Keratinocyte (primary cell): Measurements from ENCODE around the gene STXBP3. TPM values are rescaled to one million over a fixed set of nuclear protein-coding genes. Genes with fewer than 3 reads are reported as not detected.

Source experiments
- DNase-seq: peaks from one replicate; pipeline ENCODE4 v3.0.0-alpha.2; 2011; ENCODE audit warnings: low read depth, missing footprints, low spot score
- FAIRE-seq: peaks from 2 replicates; lab custom pipeline; 2011; peaks lifted over from hg19 to GRCh38; lab: Jason Lieb, UNC
- H2AFZ ChIP-seq: 2 replicates; pipeline ENCODE4 v1.6.0; 2012; ENCODE audit warnings: low read length, control low read depth, inconsistent platforms; ENCODE audit not compliant: control insufficient read depth
- H3K27ac ChIP-seq: 2 replicates; pipeline ENCODE4 v1.5.1; 2011; ENCODE audit warnings: low read length; ENCODE audit not compliant: control insufficient read depth, insufficient read depth
- H3K27me3 ChIP-seq: 3 replicates; pipeline ENCODE4 v1.6.0; 2011; ENCODE audit warnings: low read length; ENCODE audit not compliant: control insufficient read depth, insufficient read depth; ENCODE audit errors: extremely low read depth
- H3K36me3 ChIP-seq, 2 experiments: 2 replicates in 1 of 2; 3 replicates in 1 of 2; pipeline ENCODE4 v1.5.1; 2011; ENCODE audit warnings: low read length in 2 of 2, mild to moderate bottlenecking in 1 of 2; ENCODE audit not compliant: control insufficient read depth in 2 of 2, insufficient read depth in 2 of 2; ENCODE audit errors: extremely low read depth in 1 of 2
- H3K4me1 ChIP-seq: 3 replicates; pipeline ENCODE4 v1.5.1; 2011; ENCODE audit warnings: low read length; ENCODE audit not compliant: control insufficient read depth, insufficient read depth; ENCODE audit errors: extremely low read depth
- H3K4me2 ChIP-seq: 3 replicates; pipeline ENCODE4 v1.6.0; 2011; ENCODE audit warnings: low read depth, low read length; ENCODE audit not compliant: control insufficient read depth, insufficient read depth; ENCODE audit errors: extremely low read depth
- H3K4me3 ChIP-seq, 3 experiments: fragments of 200-600 bp in 1 of 3; sonication (generic) in 1 of 3; 2 replicates in 2 of 3; 3 replicates in 1 of 3; pipeline ENCODE4 v1.5.1; 2011 to 2016; ENCODE audit warnings: low read length in 3 of 3, mild to moderate bottlenecking in 3 of 3, control low read depth in 2 of 3, inconsistent platforms in 1 of 3, low read depth in 1 of 3, mixed read lengths in 1 of 3, mixed run types in 1 of 3, moderate library complexity in 1 of 3; ENCODE audit not compliant: control insufficient read depth in 2 of 3, insufficient read depth in 2 of 3; ENCODE audit errors: extremely low read depth in 1 of 3
- H3K79me2 ChIP-seq: 2 replicates; pipeline ENCODE4 v1.6.0; 2012; ENCODE audit warnings: low read length; ENCODE audit not compliant: control insufficient read depth, insufficient read depth
- H3K9ac ChIP-seq: 3 replicates; pipeline ENCODE4 v1.6.0; 2011; ENCODE audit warnings: low read length; ENCODE audit not compliant: control insufficient read depth, insufficient read depth; ENCODE audit errors: extremely low read depth
- H3K9me1 ChIP-seq: 3 replicates; pipeline ENCODE4 v1.6.0; 2011; ENCODE audit warnings: low read length; ENCODE audit not compliant: control insufficient read depth, insufficient read depth; ENCODE audit errors: extremely low read depth
- H3K9me3 ChIP-seq: 2 replicates; pipeline ENCODE4 v1.5.1; 2012; ENCODE audit warnings: low read depth, low read length; ENCODE audit not compliant: control insufficient read depth
- H4K20me1 ChIP-seq: 3 replicates; pipeline ENCODE4 v1.6.0; 2011; ENCODE audit warnings: low read length; ENCODE audit not compliant: control insufficient read depth, insufficient read depth; ENCODE audit errors: extremely low read depth
- EZH2 ChIP-seq: IDR thresholded peaks from one replicate; pipeline ENCODE4 v1.6.1; 2012; ENCODE audit warnings: inconsistent platforms, mild to moderate bottlenecking, low read length, moderate library complexity
- dilution Hi-C: fragments of 300-500 bp; cut with MboI; formaldehyde crosslinking; loops from one replicate; pipeline ENCODE4 v1.7.0; 2020; ENCODE audit warnings: low sequenced_read_pairs; ENCODE audit not compliant: extremely low pct_ligation_motif_present
- polyA plus RNA-seq, 5 experiments: library from polyadenylated mRNA; depleted of rRNA in 3 of 5; stranded (reverse) in 3 of 5; stranded (forward) in 1 of 5; unstranded in 1 of 5; fragments of >200 nt; gene quantifications; 1 replicate in 1 of 5; 2 replicates in 3 of 5; 3 replicates in 1 of 5; pipeline versions ENCODE4 v1.2.1 to v1.2.3, GENCODE V29; 2011 to 2012; ENCODE audit warnings: missing spikeins in 2 of 5, low read depth in 1 of 5, low replicate concordance in 1 of 5
- TF ChIP-seq, protein P1 (sequence below), 3 experiments: IDR thresholded peaks in 1 of 3; conservative IDR thresholded peaks in 1 of 3; optimal IDR thresholded peaks in 1 of 3; 2 replicates in 2 of 3; 3 replicates in 1 of 3; pipeline versions ENCODE3 to v1.5.1; 2011; ENCODE audit warnings: low read length in 3 of 3, mild to moderate bottlenecking in 3 of 3, moderate library complexity in 2 of 3, control low read depth in 1 of 3, inconsistent platforms in 1 of 3; ENCODE audit not compliant: insufficient read depth in 2 of 3; ENCODE audit errors: extremely low read depth in 1 of 3

STXBP3 gene
- polyA plus RNA-seq, 1 donor (not counting 4 experiments of a cell fraction or from before 2014, with no cell fraction given) = 36.3 TPM

DNA sequence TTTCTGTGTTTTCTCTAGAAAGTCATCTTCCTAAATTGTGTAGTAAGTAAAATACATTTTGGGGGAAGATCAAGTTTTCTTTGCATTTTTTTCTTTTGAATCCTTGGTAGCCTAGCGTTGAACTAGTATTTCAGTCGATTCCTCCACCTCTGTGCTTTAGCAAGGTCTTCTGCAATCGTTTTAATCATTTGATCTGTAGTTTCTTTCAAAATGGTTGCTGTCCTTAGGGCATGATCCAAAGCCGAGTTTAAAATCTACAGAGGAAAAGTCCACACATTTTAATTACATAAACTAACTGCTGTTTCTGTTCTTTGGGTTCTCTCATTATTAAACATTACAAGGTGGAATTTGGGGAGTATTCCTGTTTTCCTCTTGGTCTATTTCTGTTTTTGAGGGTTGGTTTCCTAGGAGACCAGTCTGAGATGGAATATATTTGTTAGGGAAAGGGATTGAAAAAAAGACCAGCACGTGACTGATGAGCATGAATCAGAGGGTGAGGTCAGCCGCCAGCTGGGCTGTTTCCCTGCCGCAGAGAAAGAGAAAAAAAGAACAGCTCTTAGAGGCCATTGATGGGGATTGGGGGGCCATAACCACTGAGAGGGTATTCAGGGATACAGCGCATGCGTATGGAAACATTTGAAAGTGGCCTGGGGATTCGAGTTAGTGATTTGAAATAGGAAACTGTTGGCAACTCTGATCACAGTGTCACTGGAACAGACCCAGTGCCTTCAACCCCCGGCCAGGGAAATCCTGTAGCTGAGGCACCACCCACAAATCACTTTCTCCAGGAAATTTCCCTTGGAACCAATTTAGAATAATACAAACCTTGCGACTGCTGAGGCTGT lies 69.8 kb downstream of the STXBP3 start:
- Histone ChIP-seq H3K9ac (peak overlapping the region; percentile 86), H3K79me2 (no peaks in the 10 kb centered on the region)
- peak; percentile 53 for FAIRE-seq

DNA sequence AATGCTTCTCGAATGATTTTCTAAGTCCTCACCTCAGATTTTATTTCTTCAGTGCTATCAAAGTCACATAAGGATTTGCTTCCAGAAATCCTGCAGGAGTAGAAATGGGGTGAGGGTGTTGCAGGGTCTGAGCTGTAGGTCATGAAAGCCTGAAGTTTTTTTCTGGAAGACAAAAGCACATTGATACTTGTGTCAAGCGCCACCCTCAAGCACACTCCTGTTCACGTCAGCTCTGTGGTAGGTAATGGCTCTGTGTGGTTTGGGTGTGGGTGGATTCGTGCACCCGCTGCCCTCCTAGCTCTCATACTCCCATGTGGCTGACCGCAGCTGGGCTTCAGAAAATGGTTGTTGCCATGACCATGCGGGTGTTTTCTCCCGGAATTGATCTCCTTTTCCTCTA lies 70.5 kb downstream of the STXBP3 start:
- FAIRE-seq = peak; percentile 60

More for the DNA sequence above, 69.8 kb downstream of the STXBP3 start:
- Histone ChIP-seq H3K9me1 (no peaks in the 10 kb centered on the region), H3K36me3 (no peaks in the 10 kb centered on the region), H3K4me3 (peak overlapping the region in 2 of 3 experiments; percentile 40 to 56), H3K4me2 (peak overlapping the region; percentile 84), H4K20me1 (no peaks in the 10 kb centered on the region), H3K27ac (peak overlapping the region; percentile 96), H3K4me1 (peaks cover 26% of the 10 kb centered on the region), H3K27me3 (no peaks in the 10 kb centered on the region), H3K9me3 (no peaks in the 10 kb centered on the region), H2AFZ (peak overlapping the region; percentile 27)
- no peak for TF ChIP-seq EZH2
- TF ChIP-seq, protein P1, sequence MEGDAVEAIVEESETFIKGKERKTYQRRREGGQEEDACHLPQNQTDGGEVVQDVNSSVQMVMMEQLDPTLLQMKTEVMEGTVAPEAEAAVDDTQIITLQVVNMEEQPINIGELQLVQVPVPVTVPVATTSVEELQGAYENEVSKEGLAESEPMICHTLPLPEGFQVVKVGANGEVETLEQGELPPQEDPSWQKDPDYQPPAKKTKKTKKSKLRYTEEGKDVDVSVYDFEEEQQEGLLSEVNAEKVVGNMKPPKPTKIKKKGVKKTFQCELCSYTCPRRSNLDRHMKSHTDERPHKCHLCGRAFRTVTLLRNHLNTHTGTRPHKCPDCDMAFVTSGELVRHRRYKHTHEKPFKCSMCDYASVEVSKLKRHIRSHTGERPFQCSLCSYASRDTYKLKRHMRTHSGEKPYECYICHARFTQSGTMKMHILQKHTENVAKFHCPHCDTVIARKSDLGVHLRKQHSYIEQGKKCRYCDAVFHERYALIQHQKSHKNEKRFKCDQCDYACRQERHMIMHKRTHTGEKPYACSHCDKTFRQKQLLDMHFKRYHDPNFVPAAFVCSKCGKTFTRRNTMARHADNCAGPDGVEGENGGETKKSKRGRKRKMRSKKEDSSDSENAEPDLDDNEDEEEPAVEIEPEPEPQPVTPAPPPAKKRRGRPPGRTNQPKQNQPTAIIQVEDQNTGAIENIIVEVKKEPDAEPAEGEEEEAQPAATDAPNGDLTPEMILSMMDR (optimal IDR thresholded peaks at IDR 0.05 in 1 of 3, IDR thresholded peaks at IDR 0.05 in 1 of 3, conservative IDR thresholded peaks at IDR 0.05 in 1 of 3; ENCODE audit: extremely low read depth in 1 of 3, insufficient read depth in 2 of 3, low read length in 3 of 3) = no peak
- no peak for DNase-seq
- dilution Hi-C loops = no loop called here

More for the DNA sequence above, 70.5 kb downstream of the STXBP3 start:
- Histone ChIP-seq H3K27ac (peak overlapping the region; percentile 96), H3K9me1 (no peaks in the 10 kb centered on the region), H3K4me3 (peak overlapping the region in 2 of 3 experiments; percentile 40 to 56), H3K4me1 (peaks cover 26% of the 10 kb centered on the region), H3K4me2 (peak overlapping the region; percentile 84), H3K79me2 (no peaks in the 10 kb centered on the region), H4K20me1 (no peaks in the 10 kb centered on the region), H3K36me3 (peaks cover 0 to 3% of the 10 kb centered on the region in 2 experiments), H3K9ac (peak overlapping the region; percentile 86), H2AFZ (no peak overlapping the region), H3K27me3 (no peaks in the 10 kb centered on the region), H3K9me3 (no peaks in the 10 kb centered on the region)
- no peak for TF ChIP-seq EZH2
- TF ChIP-seq, protein P1 (optimal IDR thresholded peaks at IDR 0.05 in 1 of 3, IDR thresholded peaks at IDR 0.05 in 1 of 3, conservative IDR thresholded peaks at IDR 0.05 in 1 of 3; ENCODE audit: extremely low read depth in 1 of 3, insufficient read depth in 2 of 3, low read length in 3 of 3) = no peak
- dilution Hi-C loops = no loop called here
- DNase-seq = no peak
